Activated T-helper 1 cell treated with anti-CD3 and anti-CD28 coated beads, Interleukin-2, amount 50 U/mL, for 16 hours (primary cell): ENCODE data around the gene SDR9C7.
"Not testable (repeated sequence)": the region's sequence is repeated elsewhere in the genome, so short reads cannot be mapped to it uniquely, and the experiment has no call there.

Experiments
- DNase-seq, 2 donors: peaks; one replicate each; pipeline ENCODE4 v3.0.0-alpha.2; 2020; ENCODE audit warnings: low read depth in 1 of 2, low spot score in 1 of 2

Gene SDR9C7

GRCh38 chr12:56918139-56918538 is 16.1 kb downstream of the SDR9C7 start:
- DNase-seq, result not testable (repeated sequence)

GRCh38 chr12:56916996-56917333 is 17.2 kb downstream of the SDR9C7 start:
- no peak for DNase-seq

- DNase-seq, result no peak
Measured at GRCh38 chr12:56916296-56916995, 17.8 kb downstream of the SDR9C7 start.

- DNase-seq, result no peak
Measured at GRCh38 chr12:56914724-56915123, 19.5 kb downstream of the SDR9C7 start.

GRCh38 chr12:56914256-56914655 is 20.0 kb downstream of the SDR9C7 start:
- no peak for DNase-seq

- DNase-seq, result not testable (repeated sequence)
Measured at GRCh38 chr12:56909403-56909802, 24.8 kb downstream of the SDR9C7 start.

GRCh38 chr12:56908136-56908535 is 26.1 kb downstream of the SDR9C7 start:
- no peak for DNase-seq

- no peak for DNase-seq
Measured at GRCh38 chr12:56905852-56906251, 28.4 kb downstream of the SDR9C7 start.

- DNase-seq, result no peak
Measured at GRCh38 chr12:56903374-56903773, 30.8 kb downstream of the SDR9C7 start.

GRCh38 chr12:56901313-56901712 is 32.9 kb downstream of the SDR9C7 start:
- DNase-seq, result not testable (repeated sequence)

- DNase-seq, result no peak
Measured at GRCh38 chr12:56900583-56900982, 33.6 kb downstream of the SDR9C7 start.

- no peak for DNase-seq
Measured at GRCh38 chr12:56898938-56899337, 35.3 kb downstream of the SDR9C7 start.

GRCh38 chr12:56897844-56898361 is 36.3 kb downstream of the SDR9C7 start:
- DNase-seq, result no peak

- DNase-seq, result no peak
Measured at GRCh38 chr12:56896082-56896481, 38.1 kb downstream of the SDR9C7 start.

GRCh38 chr12:56894698-56895368 is 39.4 kb downstream of the SDR9C7 start:
- DNase-seq, result no peak

- DNase-seq, result not testable (repeated sequence)
Measured at GRCh38 chr12:56891885-56892284, 42.3 kb downstream of the SDR9C7 start.

- no peak for DNase-seq
Measured at GRCh38 chr12:56886319-56886718, 47.9 kb downstream of the SDR9C7 start.

GRCh38 chr12:56885316-56885715 is 48.9 kb downstream of the SDR9C7 start:
- DNase-seq, result no peak

GRCh38 chr12:56884421-56884820 is 49.8 kb downstream of the SDR9C7 start:
- no peak for DNase-seq

- DNase-seq, result not testable (repeated sequence)
Measured at GRCh38 chr12:56882407-56882806, 51.8 kb downstream of the SDR9C7 start.

GRCh38 chr12:56880125-56880992 is 53.8 kb downstream of the SDR9C7 start:
- DNase-seq, result no peak
